NB4 (cell line): ENCODE measurements around the gene TMEM135.

ENCODE experiments used
- DNase-seq: peaks from one replicate; pipeline ENCODE4 v3.0.0; 2010; ENCODE audit warnings: low read depth
- H3K4me3 ChIP-seq: one replicate; pipeline ENCODE4 v1.5.1; 2011; ENCODE audit warnings: mild to moderate bottlenecking, low read depth, low read length, moderate library complexity
- CTCF ChIP-seq: IDR thresholded peaks from one replicate; pipeline ENCODE4 v1.5.1; 2012; ENCODE audit warnings: low read depth, low read length
- MAX ChIP-seq: IDR thresholded peaks from 2 replicates; pipeline ENCODE4 v1.6.1; 2011; ENCODE audit warnings: low read depth, low read length
- MYC ChIP-seq: IDR thresholded peaks from 2 replicates; pipeline ENCODE4 v1.6.1; 2011; ENCODE audit warnings: low read depth, low read length
- POLR2A ChIP-seq: IDR thresholded peaks from 2 replicates; pipeline ENCODE4 v1.6.1; 2011; ENCODE audit warnings: mild to moderate bottlenecking; ENCODE audit not compliant: insufficient read length; ENCODE audit errors: extremely low read depth

The TMEM135 gene

GRCh38 chr11:87015645-87016044, 22.1 kb upstream of the TMEM135 start:
- DNase-seq, result no peak
- H3K4me3 ChIP-seq, result no peak overlapping the region
- TF ChIP-seq CTCF (no peak), POLR2A (no peak), MYC (no peak)

- H3K4me3 ChIP-seq, result no peak overlapping the region
- TF ChIP-seq CTCF (no peak), POLR2A (no peak), MYC (no peak), MAX (no peak)
These were observed 18.0 kb upstream of the TMEM135 start for GRCh38 chr11:87019613-87020271.

GRCh38 chr11:87020336-87020735, 17.4 kb upstream of the TMEM135 start:
- TF ChIP-seq POLR2A, result no peak
- TF ChIP-seq MYC, result no peak
- no peak for TF ChIP-seq MAX
- TF ChIP-seq CTCF, result no peak
- no peak overlapping the region for H3K4me3 ChIP-seq
- DNase-seq, result no peak

More at GRCh38 chr11:87019613-87020271, 18.0 kb upstream of the TMEM135 start:
- DNase-seq, result no peak

GRCh38 chr11:87020764-87021365, 16.9 kb upstream of the TMEM135 start:
- TF ChIP-seq MYC, result no peak
- TF ChIP-seq CTCF, result no peak
- no peak for TF ChIP-seq MAX
- no peak for TF ChIP-seq POLR2A
- no peak overlapping the region for H3K4me3 ChIP-seq
- no peak for DNase-seq

- no peak for TF ChIP-seq MYC
- no peak for TF ChIP-seq MAX
- TF ChIP-seq POLR2A, result no peak
- no peak for TF ChIP-seq CTCF
- no peak for DNase-seq
- H3K4me3 ChIP-seq, result no peak overlapping the region
These were observed 15.5 kb upstream of the TMEM135 start for GRCh38 chr11:87022254-87022653.
